GM19395 (cell line): ENCODE results near the gene SLC16A6.
"Not testable (repeated sequence)": the region's sequence is repeated elsewhere in the genome, so short reads cannot be mapped to it uniquely, and the experiment has no call there.

ENCODE experiments used
- ATAC-seq: cut with Tn5 transposase; IDR thresholded peaks from one replicate; pipeline ENCODE4 v1.9.1; 2021; ENCODE audit warnings: mild to moderate bottlenecking, moderate library complexity; ENCODE audit not compliant: unreplicated experiment

The SLC16A6 gene

GRCh38 chr17:68225055-68225454 is 65.9 kb downstream of the SLC16A6 start:
- ATAC-seq: not testable (repeated sequence)

DNA sequence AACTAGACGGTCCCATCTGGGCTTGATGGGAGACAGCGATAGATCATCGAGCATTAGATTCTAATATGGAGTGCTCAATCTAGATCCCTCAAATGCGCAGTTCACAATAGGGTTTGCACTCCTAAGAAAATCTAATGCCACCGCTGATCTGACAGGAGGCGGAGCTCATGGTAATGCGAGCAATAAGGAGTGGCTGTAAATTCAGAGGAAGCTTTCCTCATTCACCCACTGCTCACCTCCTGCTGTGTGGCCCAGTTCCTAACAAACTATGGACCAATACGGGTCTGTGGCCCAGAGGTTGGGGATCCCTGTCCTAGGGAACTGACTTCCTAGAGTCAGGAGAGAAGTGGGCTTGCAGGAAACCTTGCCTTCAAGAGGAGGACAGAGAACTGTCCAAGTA is 68.3 kb downstream of the SLC16A6 start:
- ATAC-seq: no peak

GRCh38 chr17:68221786-68222185 is 69.1 kb downstream of the SLC16A6 start:
- no peak for ATAC-seq

DNA sequence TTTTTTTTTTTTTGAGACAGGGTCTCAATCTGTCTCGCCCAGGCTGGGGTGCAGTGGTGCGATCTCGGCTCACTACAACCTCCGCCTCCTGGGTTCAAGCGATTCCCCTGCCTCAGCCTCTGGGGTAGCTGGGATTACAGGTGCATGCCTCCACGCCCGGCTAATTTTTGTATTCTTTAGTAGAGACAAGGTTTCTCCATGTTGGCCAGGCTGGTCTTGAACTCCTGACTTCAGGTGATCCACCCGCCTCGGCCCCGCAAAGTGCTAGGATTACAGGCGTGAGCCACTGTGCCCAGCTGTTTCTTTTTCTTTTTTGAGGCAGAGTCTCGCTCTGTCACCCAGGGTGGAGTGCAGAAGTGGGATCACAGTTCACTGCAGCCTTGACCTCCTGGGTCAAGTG is 70.1 kb downstream of the SLC16A6 start:
- not testable (repeated sequence) for ATAC-seq

GRCh38 chr17:68220186-68220585 is 70.7 kb downstream of the SLC16A6 start:
- ATAC-seq: not testable (repeated sequence)

GRCh38 chr17:68219429-68219828 is 71.5 kb downstream of the SLC16A6 start:
- not testable (repeated sequence) for ATAC-seq
